Activated T-cell treated with anti-CD3 and anti-CD28 coated beads for 4 hours (primary cell): ENCODE data around the gene ORC1.

ENCODE experiments used
- DNase-seq: peaks from one replicate; pipeline ENCODE4 v3.0.0-alpha.2; 2020

Gene ORC1

GRCh38 chr1:52341655-52342260 is 62.5 kb downstream of the ORC1 start:
- no peak for DNase-seq

GRCh38 chr1:52337439-52337838 is 66.8 kb downstream of the ORC1 start:
- DNase-seq: no peak

GRCh38 chr1:52334906-52335528 is 69.2 kb downstream of the ORC1 start:
- no peak for DNase-seq

GRCh38 chr1:52332411-52332810 is 71.8 kb downstream of the ORC1 start:
- DNase-seq: no peak

- no peak for DNase-seq
Observed at GRCh38 chr1:52328615-52329014, 75.6 kb downstream of the ORC1 start.

- DNase-seq: no peak
Observed at GRCh38 chr1:52325786-52326185, 78.4 kb downstream of the ORC1 start.

- no peak for DNase-seq
Observed at GRCh38 chr1:52323731-52324130, 80.5 kb downstream of the ORC1 start.
